ENCODE measurements around the gene HABP2.

GRCh38 chr10:113524539-113525490, 28.0 kb upstream of the HABP2 start:
- TF ChIP-seq, protein P1, sequence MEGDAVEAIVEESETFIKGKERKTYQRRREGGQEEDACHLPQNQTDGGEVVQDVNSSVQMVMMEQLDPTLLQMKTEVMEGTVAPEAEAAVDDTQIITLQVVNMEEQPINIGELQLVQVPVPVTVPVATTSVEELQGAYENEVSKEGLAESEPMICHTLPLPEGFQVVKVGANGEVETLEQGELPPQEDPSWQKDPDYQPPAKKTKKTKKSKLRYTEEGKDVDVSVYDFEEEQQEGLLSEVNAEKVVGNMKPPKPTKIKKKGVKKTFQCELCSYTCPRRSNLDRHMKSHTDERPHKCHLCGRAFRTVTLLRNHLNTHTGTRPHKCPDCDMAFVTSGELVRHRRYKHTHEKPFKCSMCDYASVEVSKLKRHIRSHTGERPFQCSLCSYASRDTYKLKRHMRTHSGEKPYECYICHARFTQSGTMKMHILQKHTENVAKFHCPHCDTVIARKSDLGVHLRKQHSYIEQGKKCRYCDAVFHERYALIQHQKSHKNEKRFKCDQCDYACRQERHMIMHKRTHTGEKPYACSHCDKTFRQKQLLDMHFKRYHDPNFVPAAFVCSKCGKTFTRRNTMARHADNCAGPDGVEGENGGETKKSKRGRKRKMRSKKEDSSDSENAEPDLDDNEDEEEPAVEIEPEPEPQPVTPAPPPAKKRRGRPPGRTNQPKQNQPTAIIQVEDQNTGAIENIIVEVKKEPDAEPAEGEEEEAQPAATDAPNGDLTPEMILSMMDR (IDR thresholded peaks at IDR 0.05; ENCODE audit: insufficient read depth, low read length, poor library complexity, severe bottlenecking): no peak
- no peak for TF ChIP-seq EZH2phosphoT487 (conservative IDR thresholded peaks at IDR 0.05; ENCODE audit: low read length)
